ENCODE data around the gene PNN.
"Not testable (repeated sequence)": the region's sequence is repeated elsewhere in the genome, so short reads cannot be mapped to it uniquely, and the experiment has no call there.

PNN gene

DNA sequence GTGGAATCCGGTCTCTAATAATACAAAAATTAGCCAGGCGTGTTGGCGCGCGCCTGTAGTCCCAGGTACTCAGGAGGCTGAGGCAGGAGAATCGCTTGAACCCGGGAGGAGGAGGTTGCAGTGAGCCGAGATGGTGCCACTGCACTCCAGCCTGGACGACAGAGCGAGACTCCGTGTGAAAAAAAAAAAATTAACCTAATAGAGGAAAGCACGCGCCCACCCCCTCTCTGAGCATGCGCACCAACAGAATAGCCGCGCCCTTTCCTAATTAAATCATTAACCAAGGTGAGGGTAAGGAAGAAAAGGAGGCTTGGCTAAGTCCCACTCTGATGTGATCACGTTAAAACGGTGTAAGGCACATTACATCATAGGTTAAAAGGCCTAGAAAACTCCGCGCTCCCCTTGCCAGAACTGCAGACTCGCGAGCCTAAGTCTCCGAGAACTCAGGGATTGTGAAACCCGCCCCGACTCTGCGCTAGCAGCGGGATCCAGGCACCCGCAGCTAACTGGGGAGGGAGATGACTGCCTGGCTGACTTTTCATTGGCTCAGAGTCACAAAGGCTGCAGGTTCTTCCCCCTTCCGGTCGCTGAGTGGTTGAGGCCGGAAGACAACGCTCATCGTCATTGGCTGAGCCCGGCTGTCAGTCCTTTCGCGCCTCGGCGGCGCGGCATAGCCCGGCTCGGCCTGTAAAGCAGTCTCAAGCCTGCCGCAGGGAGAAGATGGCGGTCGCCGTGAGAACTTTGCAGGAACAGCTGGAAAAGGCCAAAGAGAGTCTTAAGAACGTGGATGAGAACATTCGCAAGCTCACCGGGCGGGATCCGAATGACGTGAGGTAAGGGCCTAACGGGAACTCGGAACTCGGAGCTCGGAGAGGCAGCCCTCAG is at the start of gene PNN:
Gene PNN, plus strand, starts transcription at position 695 of the 885 bp plus-strand sequence. Its CDS starts 26 bp downstream, at position 721.
- H3K9me3 Mint-ChIP-seq: no peaks in the 10 kb centered on the region
- TF ChIP-seq, protein P1, sequence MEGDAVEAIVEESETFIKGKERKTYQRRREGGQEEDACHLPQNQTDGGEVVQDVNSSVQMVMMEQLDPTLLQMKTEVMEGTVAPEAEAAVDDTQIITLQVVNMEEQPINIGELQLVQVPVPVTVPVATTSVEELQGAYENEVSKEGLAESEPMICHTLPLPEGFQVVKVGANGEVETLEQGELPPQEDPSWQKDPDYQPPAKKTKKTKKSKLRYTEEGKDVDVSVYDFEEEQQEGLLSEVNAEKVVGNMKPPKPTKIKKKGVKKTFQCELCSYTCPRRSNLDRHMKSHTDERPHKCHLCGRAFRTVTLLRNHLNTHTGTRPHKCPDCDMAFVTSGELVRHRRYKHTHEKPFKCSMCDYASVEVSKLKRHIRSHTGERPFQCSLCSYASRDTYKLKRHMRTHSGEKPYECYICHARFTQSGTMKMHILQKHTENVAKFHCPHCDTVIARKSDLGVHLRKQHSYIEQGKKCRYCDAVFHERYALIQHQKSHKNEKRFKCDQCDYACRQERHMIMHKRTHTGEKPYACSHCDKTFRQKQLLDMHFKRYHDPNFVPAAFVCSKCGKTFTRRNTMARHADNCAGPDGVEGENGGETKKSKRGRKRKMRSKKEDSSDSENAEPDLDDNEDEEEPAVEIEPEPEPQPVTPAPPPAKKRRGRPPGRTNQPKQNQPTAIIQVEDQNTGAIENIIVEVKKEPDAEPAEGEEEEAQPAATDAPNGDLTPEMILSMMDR (IDR thresholded peaks at IDR 0.05): no peak
- H3K36me3 Mint-ChIP-seq (ENCODE audit: low read depth): peaks cover 29% of the 10 kb centered on the region
- H3K4me1 Mint-ChIP-seq: peaks cover 47% of the 10 kb centered on the region
- H3K27me3 Mint-ChIP-seq (ENCODE audit: low read depth, poor library complexity): no peaks in the 10 kb centered on the region
- H3K27ac Mint-ChIP-seq: peak within 1 kb of the TSS; percentile 100
- H3K4me3 Mint-ChIP-seq: peak within 1 kb of the TSS; percentile 100
- DNase-seq: peak; percentile 91

GRCh38 chr14:39137835-39138234 is 37.2 kb upstream of the PNN start:
- not testable (repeated sequence) for H3K4me3 Mint-ChIP-seq; DNase-seq; H3K27me3 Mint-ChIP-seq (ENCODE audit: low read depth, poor library complexity); H3K4me1 Mint-ChIP-seq
- Mint-ChIP-seq H3K36me3 (ENCODE audit: low read depth) (peaks cover 70% of the 10 kb centered on the region), H3K27ac (peak overlapping the region; percentile 88), H3K9me3 (peaks cover 22% of the 10 kb centered on the region)

DNA sequence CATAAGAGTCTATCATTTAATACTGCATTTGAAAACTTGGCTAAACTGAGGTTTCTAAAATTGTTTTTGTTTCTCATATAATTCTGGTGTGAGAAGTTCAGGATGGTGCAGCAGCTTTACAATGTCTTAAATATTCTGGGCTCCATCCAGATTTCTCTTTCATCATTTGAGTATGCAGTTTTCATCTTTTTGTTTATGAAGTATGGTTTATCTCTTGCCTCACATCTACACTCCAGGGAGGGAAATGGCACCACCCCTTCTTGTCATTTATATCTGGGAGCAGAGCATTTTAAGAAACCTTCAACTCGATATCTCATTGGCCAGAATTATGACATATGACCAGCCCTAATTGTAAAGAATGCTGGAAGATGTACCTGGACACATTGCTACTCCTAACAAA is 36.6 kb upstream of the PNN start:
- Mint-ChIP-seq H3K4me1 (no peaks in the 10 kb centered on the region), H3K36me3 (ENCODE audit: low read depth) (peaks cover 74% of the 10 kb centered on the region), H3K27ac (no peak overlapping the region), H3K4me3 (no peak overlapping the region), H3K9me3 (peaks cover 26% of the 10 kb centered on the region), H3K27me3 (ENCODE audit: low read depth, poor library complexity) (peaks cover 9% of the 10 kb centered on the region)
- TF ChIP-seq, protein P1 (IDR thresholded peaks at IDR 0.05): no peak
- no peak for DNase-seq

- peak overlapping the region; percentile 42 for H3K27ac Mint-ChIP-seq
- DNase-seq: no peak
- TF ChIP-seq, protein P1 (IDR thresholded peaks at IDR 0.05): no peak
- no peak overlapping the region for H3K4me3 Mint-ChIP-seq
- H3K36me3 Mint-ChIP-seq (ENCODE audit: low read depth): peaks cover 72% of the 10 kb centered on the region
- H3K4me1 Mint-ChIP-seq: no peaks in the 10 kb centered on the region
- H3K27me3 Mint-ChIP-seq (ENCODE audit: low read depth, poor library complexity): peaks cover 9% of the 10 kb centered on the region
- H3K9me3 Mint-ChIP-seq: peaks cover 26% of the 10 kb centered on the region
Observed at GRCh38 chr14:39140170-39140569, 34.9 kb upstream of the PNN start.

- Mint-ChIP-seq H3K36me3 (ENCODE audit: low read depth) (peaks cover 70% of the 10 kb centered on the region), H3K9me3 (peaks cover 26% of the 10 kb centered on the region)
- H3K27me3 Mint-ChIP-seq (ENCODE audit: low read depth, poor library complexity); H3K4me1 Mint-ChIP-seq; H3K4me3 Mint-ChIP-seq; H3K27ac Mint-ChIP-seq; DNase-seq: not testable (repeated sequence)
Observed at GRCh38 chr14:39141623-39142022, 33.4 kb upstream of the PNN start.

DNA sequence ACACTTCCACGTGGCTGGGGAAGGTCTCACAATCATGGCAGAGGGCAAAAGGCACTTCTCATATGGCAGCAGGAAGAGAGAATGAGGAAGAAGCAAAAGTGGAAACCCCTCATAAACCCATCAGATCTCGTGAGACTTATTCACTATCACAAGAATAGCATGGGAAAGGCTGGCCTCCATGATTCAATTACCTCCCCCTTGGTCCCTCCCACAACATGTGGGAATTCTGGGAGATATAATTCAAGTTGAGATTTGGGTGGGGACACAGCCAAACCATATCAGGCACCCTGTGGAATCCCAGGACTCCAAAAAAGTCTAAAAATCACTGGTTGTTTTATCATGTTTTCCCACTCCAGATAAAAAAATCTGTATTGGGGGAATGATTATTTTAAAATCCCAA is 31.8 kb upstream of the PNN start:
- H3K27me3 Mint-ChIP-seq (ENCODE audit: low read depth, poor library complexity); H3K4me1 Mint-ChIP-seq; DNase-seq; H3K4me3 Mint-ChIP-seq; H3K27ac Mint-ChIP-seq: not testable (repeated sequence)
- Mint-ChIP-seq H3K36me3 (ENCODE audit: low read depth) (peaks cover 72% of the 10 kb centered on the region), H3K9me3 (peaks cover 26% of the 10 kb centered on the region)

- Mint-ChIP-seq H3K27ac (peak overlapping the region; percentile 92), H3K27me3 (ENCODE audit: low read depth, poor library complexity) (peaks cover 3% of the 10 kb centered on the region), H3K9me3 (peaks cover 21% of the 10 kb centered on the region), H3K36me3 (ENCODE audit: low read depth) (peaks cover 63% of the 10 kb centered on the region), H3K4me3 (no peak overlapping the region), H3K4me1 (no peaks in the 10 kb centered on the region)
- no peak for DNase-seq
- TF ChIP-seq, protein P1 (IDR thresholded peaks at IDR 0.05): no peak
Observed at GRCh38 chr14:39145266-39145966, 29.6 kb upstream of the PNN start.
